ENCODE results near the gene SEMA4B. TPM values are rescaled to one million over a fixed set of nuclear protein-coding genes. Genes with fewer than 3 reads are reported as not detected.

SEMA4B gene
- total and polyA plus RNA-seq, 2 of the 8 experiments (the other 6 are each of a cell fraction or from before 2014, with no cell fraction given) = 42.7 to 43.0 TPM

DNA sequence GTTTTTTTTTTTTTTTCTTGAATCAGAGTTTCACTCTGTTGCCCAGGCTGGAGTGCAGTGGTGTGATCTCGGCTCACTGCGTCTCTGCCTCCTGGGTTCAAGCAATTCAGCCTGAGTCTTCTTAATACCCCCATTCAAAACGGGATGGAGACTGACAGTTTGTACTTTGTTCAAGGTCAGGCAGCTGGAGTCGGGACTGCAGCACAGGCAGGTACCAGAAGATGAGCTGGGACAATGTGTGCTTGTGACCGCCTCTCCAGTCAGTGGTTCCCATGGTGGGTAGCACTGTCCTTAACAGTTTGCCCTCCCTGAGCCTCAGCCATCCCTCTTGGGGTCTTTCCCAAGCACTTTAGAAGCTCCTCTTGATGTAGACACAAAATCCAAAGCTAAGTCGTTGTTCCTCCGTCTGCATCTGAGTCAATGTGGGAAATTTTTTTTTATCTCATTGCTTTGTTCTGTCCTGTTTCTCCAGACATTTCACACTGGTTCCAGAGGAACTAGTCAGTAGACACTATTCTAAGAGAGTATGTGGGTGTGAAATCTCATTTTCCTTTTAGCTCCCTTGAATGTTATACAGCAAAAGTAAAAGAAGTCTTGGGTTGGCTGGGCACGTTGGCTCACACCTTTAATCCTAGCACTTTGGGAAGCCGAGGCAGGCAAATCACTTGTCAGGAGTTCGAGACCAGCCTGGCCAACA, 43.0 kb downstream of the SEMA4B start:
- Histone ChIP-seq H3K36me3 (ENCODE audit: control insufficient read depth in 2 of 4, insufficient read depth in 4 of 4, low read length in 3 of 4) (no peaks in the 10 kb centered on the region), H2BK5ac (ENCODE audit: low read depth, low read length) (no peak overlapping the region), H4K5ac (ENCODE audit: insufficient read length, low read depth, low read length) (no peak overlapping the region), H3K9ac (replicated peaks in 1 of 4; ENCODE audit: extremely low read depth in 1 of 4, low read depth in 3 of 4, low read length in 3 of 4) (no peak overlapping the region), H4K91ac (replicated peaks; ENCODE audit: insufficient read length, low read length) (no peak overlapping the region), H2BK120ac (replicated peaks; ENCODE audit: low read depth, low read length) (no peak overlapping the region), H3K23ac (ENCODE audit: insufficient read length) (no peak overlapping the region), H3K56ac (replicated peaks; ENCODE audit: insufficient read length, low read depth, low read length) (no peak overlapping the region), H3K27ac (ENCODE audit: low read depth, low read length) (no peak overlapping the region), H2BK15ac (ENCODE audit: low read length) (no peak overlapping the region), H3K4me1 (replicated peaks in 1 of 4; ENCODE audit: control insufficient read depth in 3 of 4, insufficient read depth in 4 of 4, low read length in 3 of 4) (no peaks in the 10 kb centered on the region), H2AK5ac (ENCODE audit: low read depth, low read length) (no peak overlapping the region), H2BK12ac (ENCODE audit: low read depth, low read length) (no peak overlapping the region), H4K8ac (ENCODE audit: extremely low read depth, insufficient read depth, low read length) (no peak overlapping the region), H4K20me1 (replicated peaks in 1 of 2; ENCODE audit: control insufficient read depth in 1 of 2, insufficient read depth in 2 of 2, low read length in 2 of 2) (no peaks in the 10 kb centered on the region), H3K14ac (ENCODE audit: insufficient read length) (no peak overlapping the region), H3K18ac (ENCODE audit: extremely low read depth, low read length) (no peak overlapping the region), H3K79me2 (ENCODE audit: control insufficient read depth in 1 of 2, insufficient read depth in 2 of 2, low read length in 2 of 2) (no peaks in the 10 kb centered on the region), H3K4me2 (ENCODE audit: insufficient read depth in 1 of 2, low read depth in 2 of 2, low read length in 2 of 2) (no peak overlapping the region), H2AFZ (ENCODE audit: low read length) (no peak overlapping the region), H3K4ac (replicated peaks; ENCODE audit: insufficient read length, low read depth, low read length) (no peak overlapping the region), H3K4me3 (ENCODE audit: extremely low read depth in 1 of 4, insufficient read depth in 2 of 4, low read depth in 3 of 4, low read length in 4 of 4) (no peak overlapping the region), H3K9me3 (ENCODE audit: insufficient read depth in 2 of 2, low read depth in 1 of 2, low read length in 1 of 2) (no peaks in the 10 kb centered on the region), H3K23me2 (ENCODE audit: low read depth, low read length) (no peaks in the 10 kb centered on the region; the same call in 1 of the 2 replicates), H3K27me3 (replicated peaks in 1 of 4; ENCODE audit: control insufficient read depth in 3 of 4, extremely low read depth in 1 of 4, insufficient read depth in 3 of 4, low read length in 3 of 4) (no peaks in the 10 kb centered on the region), H3K79me1 (ENCODE audit: low read depth, low read length) (no peaks in the 10 kb centered on the region), H2BK20ac (ENCODE audit: low read length) (no peak overlapping the region)
- ChIA-PET POLR2A (ENCODE audit: partially characterized antibody) (no interaction called here), CTCF (ENCODE audit: partially characterized antibody) (interaction anchor here (0.7 to 1.0 kb wide), 3 partner anchors 93 to 152 kb away, joined by 3 to 4 read pairs (median 3); no protein-coding TSS in a partner anchor)
- WGBS, 2 experiments (ENCODE audit: extremely low coverage in 1 of 2, insufficient coverage in 1 of 2, insufficient read length in 1 of 2, insufficient replicate concordance in 2 of 2, low coverage in 1 of 2, low lambda C conversion rate in 2 of 2, missing lambda C conversion rate in 1 of 2) = 89% methylated on average over 10 of the region's 10 CpGs; no CpG with 5 or more reads in 1 of the 2 experiments
- no peak for FAIRE-seq
- DNase-seq (ENCODE audit: low read depth in 1 of 2, low spot score in 2 of 2) = no peak
- TF ChIP-seq KDM4A (IDR thresholded peaks at IDR 0.05; ENCODE audit: low read depth, low read length, severe bottlenecking) = no peak
